HEK293 (cell line): ENCODE data around the gene TMEM114.

Experiments used
- CTCF ChIA-PET: fragments of 350-600 bp; formaldehyde crosslinking; extraction: SDS; loops from one replicate; lab custom pipeline; 2021; ENCODE audit warnings: antibody characterized with exemption; lab: Yijun Ruan, JAX
- POLR2A ChIA-PET: fragments of 300-600 bp; formaldehyde crosslinking; extraction: SDS; loops from one replicate; lab custom pipeline; 2020; ENCODE audit warnings: antibody characterized with exemption, inconsistent platforms; lab: Yijun Ruan, JAX
- H3K27ac ChIP-seq: fragments of 200-500 bp; sonication (Bioruptor generic); 2 replicates; pipeline ENCODE4 v1.5.1; 2014; ENCODE audit warnings: low read depth, low read length, control low read depth, inconsistent platforms; ENCODE audit errors: extremely low read depth
- H3K36me3 ChIP-seq, 2 experiments: fragments of 200-500 bp in 1 of 2; sonication (Bioruptor generic) in 1 of 2; 1 replicate in 1 of 2; 2 replicates in 1 of 2; pipeline ENCODE4 v1.5.1; 2014 to 2017; ENCODE audit warnings: inconsistent platforms in 2 of 2, low read length in 2 of 2; ENCODE audit not compliant: control insufficient read depth in 2 of 2, insufficient read depth in 1 of 2
- H3K4me1 ChIP-seq: fragments of 200-500 bp; sonication (Bioruptor generic); 2 replicates; pipeline ENCODE4 v1.5.1; 2014; ENCODE audit warnings: mild to moderate bottlenecking, low read length, inconsistent platforms; ENCODE audit not compliant: control insufficient read depth, insufficient read depth
- H3K4me3 ChIP-seq: 2 replicates; pipeline ENCODE4 v1.5.1; 2011; ENCODE audit warnings: low read depth, mild to moderate bottlenecking, control low read depth, low read length, moderate library complexity
- H3K9me3 ChIP-seq: fragments of 200-500 bp; sonication (Bioruptor generic); 2 replicates; pipeline ENCODE4 v1.5.1; 2014; ENCODE audit warnings: low read depth, low read length, inconsistent platforms; ENCODE audit not compliant: control insufficient read depth, insufficient read depth
- BCL11B ChIP-seq: fragments of 450-650 bp; formaldehyde crosslinking; IDR thresholded peaks from 2 replicates; pipeline ENCODE4 v1.5.1; 2016; ENCODE audit warnings: low read depth, missing biosample characterization, missing genetic modification characterization
- OVOL3 ChIP-seq: fragments of 450-650 bp; formaldehyde crosslinking; IDR thresholded peaks from 2 replicates; pipeline ENCODE4 v1.5.1; 2016; ENCODE audit warnings: missing biosample characterization, missing genetic modification characterization
- REPIN1 ChIP-seq: fragments of 450-650 bp; formaldehyde crosslinking; IDR thresholded peaks from 2 replicates; pipeline ENCODE4 v1.5.1; 2017; ENCODE audit warnings: missing biosample characterization, missing genetic modification characterization, low read depth
- SCRT1 ChIP-seq: fragments of 450-650 bp; formaldehyde crosslinking; IDR thresholded peaks from 2 replicates; pipeline ENCODE4 v1.5.1; 2016; ENCODE audit warnings: missing biosample characterization, missing genetic modification characterization, borderline replicate concordance
- SCRT2 ChIP-seq: fragments of 450-650 bp; formaldehyde crosslinking; IDR thresholded peaks from 2 replicates; pipeline ENCODE4 v1.5.1; 2016; ENCODE audit warnings: missing biosample characterization, missing genetic modification characterization
- SETDB1 ChIP-seq: IDR thresholded peaks from one replicate; pipeline ENCODE4 v1.6.1; 2017; ENCODE audit warnings: mild to moderate bottlenecking, low read length, moderate library complexity, mixed read lengths; ENCODE audit not compliant: insufficient read length
- ZBTB17 ChIP-seq: fragments of 450-650 bp; formaldehyde crosslinking; IDR thresholded peaks from 2 replicates; pipeline ENCODE4 v1.5.1; 2016; ENCODE audit warnings: missing biosample characterization, missing genetic modification characterization
- ZBTB8A ChIP-seq: fragments of 450-650 bp; formaldehyde crosslinking; IDR thresholded peaks from 2 replicates; pipeline ENCODE4 v1.5.1; 2016; ENCODE audit warnings: missing biosample characterization, missing genetic modification characterization
- ZNF26 ChIP-seq: fragments of 450-650 bp; formaldehyde crosslinking; IDR thresholded peaks from 2 replicates; pipeline ENCODE4 v1.5.1; 2016; ENCODE audit warnings: missing biosample characterization, missing genetic modification characterization
- ZNF311 ChIP-seq: fragments of 450-650 bp; formaldehyde crosslinking; IDR thresholded peaks from 2 replicates; pipeline ENCODE4 v1.5.1; 2017; ENCODE audit warnings: missing biosample characterization, missing genetic modification characterization, borderline replicate concordance
- ZNF335 ChIP-seq: fragments of 450-650 bp; formaldehyde crosslinking; conservative IDR thresholded peaks from 2 replicates; pipeline ENCODE4 v1.5.1; 2016; ENCODE audit warnings: missing biosample characterization, missing genetic modification characterization
- ZNF354C ChIP-seq: fragments of 450-650 bp; formaldehyde crosslinking; IDR thresholded peaks from 2 replicates; pipeline ENCODE4 v1.5.1; 2016; ENCODE audit warnings: missing biosample characterization, missing genetic modification characterization, low read depth, borderline replicate concordance
- ZNF473 ChIP-seq: fragments of 450-650 bp; formaldehyde crosslinking; IDR thresholded peaks from 2 replicates; pipeline ENCODE4 v1.5.1; 2017; ENCODE audit warnings: missing biosample characterization, missing genetic modification characterization
- ZNF610 ChIP-seq: fragments of 450-650 bp; formaldehyde crosslinking; IDR thresholded peaks from 2 replicates; pipeline ENCODE4 v1.5.1; 2016; ENCODE audit warnings: missing biosample characterization, missing genetic modification characterization, borderline replicate concordance
- ZNF654 ChIP-seq: fragments of 450-650 bp; formaldehyde crosslinking; IDR thresholded peaks from 2 replicates; pipeline ENCODE4 v1.5.1; 2016; ENCODE audit warnings: low read depth, missing biosample characterization, missing genetic modification characterization
- ZNF664 ChIP-seq: fragments of 450-650 bp; formaldehyde crosslinking; IDR thresholded peaks from 2 replicates; pipeline ENCODE4 v1.5.1; 2016; ENCODE audit warnings: missing biosample characterization, missing genetic modification characterization
- ZNF701 ChIP-seq: fragments of 450-650 bp; formaldehyde crosslinking; IDR thresholded peaks from 2 replicates; pipeline ENCODE4 v1.5.1; 2016; ENCODE audit warnings: missing biosample characterization, missing genetic modification characterization
- ZNF777 ChIP-seq: fragments of 450-650 bp; formaldehyde crosslinking; IDR thresholded peaks from 2 replicates; pipeline ENCODE4 v1.5.1; 2017; ENCODE audit warnings: missing biosample characterization, missing genetic modification characterization, borderline replicate concordance
- ZNF785 ChIP-seq: fragments of 450-650 bp; formaldehyde crosslinking; IDR thresholded peaks from 2 replicates; pipeline ENCODE4 v1.5.1; 2016; ENCODE audit warnings: missing biosample characterization, missing genetic modification characterization
- TF ChIP-seq, protein P1 (sequence below): fragments of 450-650 bp; formaldehyde crosslinking; IDR thresholded peaks from 2 replicates; pipeline ENCODE4 v1.5.1; 2016; ENCODE audit warnings: missing biosample characterization, missing genetic modification characterization
- TF ChIP-seq, protein P2 (sequence below): fragments of 450-650 bp; formaldehyde crosslinking; IDR thresholded peaks from 2 replicates; pipeline ENCODE4 v1.5.1; 2016; ENCODE audit warnings: missing biosample characterization, missing genetic modification characterization

Gene TMEM114

GRCh38 chr16:8572919-8573724 is 17.2 kb downstream of the TMEM114 start:
- no peak overlapping the region for H3K4me3 ChIP-seq
- TF ChIP-seq SETDB1 = peak; percentile 37
- TF ChIP-seq ZNF654 (tag by site-specific recombination) = peak; percentile 70
- TF ChIP-seq ZBTB17 = 0 out of 2 replicates have a peak, but pooled peaks have one; percentile 13
- no peak for TF ChIP-seq ZNF473 (tag by site-specific recombination)
- TF ChIP-seq, protein P1, sequence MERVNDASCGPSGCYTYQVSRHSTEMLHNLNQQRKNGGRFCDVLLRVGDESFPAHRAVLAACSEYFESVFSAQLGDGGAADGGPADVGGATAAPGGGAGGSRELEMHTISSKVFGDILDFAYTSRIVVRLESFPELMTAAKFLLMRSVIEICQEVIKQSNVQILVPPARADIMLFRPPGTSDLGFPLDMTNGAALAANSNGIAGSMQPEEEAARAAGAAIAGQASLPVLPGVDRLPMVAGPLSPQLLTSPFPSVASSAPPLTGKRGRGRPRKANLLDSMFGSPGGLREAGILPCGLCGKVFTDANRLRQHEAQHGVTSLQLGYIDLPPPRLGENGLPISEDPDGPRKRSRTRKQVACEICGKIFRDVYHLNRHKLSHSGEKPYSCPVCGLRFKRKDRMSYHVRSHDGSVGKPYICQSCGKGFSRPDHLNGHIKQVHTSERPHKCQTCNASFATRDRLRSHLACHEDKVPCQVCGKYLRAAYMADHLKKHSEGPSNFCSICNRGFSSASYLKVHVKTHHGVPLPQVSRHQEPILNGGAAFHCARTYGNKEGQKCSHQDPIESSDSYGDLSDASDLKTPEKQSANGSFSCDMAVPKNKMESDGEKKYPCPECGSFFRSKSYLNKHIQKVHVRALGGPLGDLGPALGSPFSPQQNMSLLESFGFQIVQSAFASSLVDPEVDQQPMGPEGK (tag by site-specific recombination) = 0 out of 2 replicates have a peak, but pooled peaks have one; percentile 24
- TF ChIP-seq ZNF701 (tag by site-specific recombination) = 0 out of 2 replicates have a peak, but pooled peaks have one; percentile 31
- H3K9me3 ChIP-seq = no peaks in the 10 kb centered on the region
- H3K36me3 ChIP-seq = no peaks in the 10 kb centered on the region
- ChIA-PET CTCF (interaction anchor here (0.7 to 2.0 kb wide), 11 partner anchors 11 to 307 kb away, joined by 3 to 13 read pairs (median 3); no protein-coding TSS in a partner anchor), POLR2A (no interaction called here)
- H3K27ac ChIP-seq = no peak overlapping the region
- H3K4me1 ChIP-seq = no peaks in the 10 kb centered on the region

DNA sequence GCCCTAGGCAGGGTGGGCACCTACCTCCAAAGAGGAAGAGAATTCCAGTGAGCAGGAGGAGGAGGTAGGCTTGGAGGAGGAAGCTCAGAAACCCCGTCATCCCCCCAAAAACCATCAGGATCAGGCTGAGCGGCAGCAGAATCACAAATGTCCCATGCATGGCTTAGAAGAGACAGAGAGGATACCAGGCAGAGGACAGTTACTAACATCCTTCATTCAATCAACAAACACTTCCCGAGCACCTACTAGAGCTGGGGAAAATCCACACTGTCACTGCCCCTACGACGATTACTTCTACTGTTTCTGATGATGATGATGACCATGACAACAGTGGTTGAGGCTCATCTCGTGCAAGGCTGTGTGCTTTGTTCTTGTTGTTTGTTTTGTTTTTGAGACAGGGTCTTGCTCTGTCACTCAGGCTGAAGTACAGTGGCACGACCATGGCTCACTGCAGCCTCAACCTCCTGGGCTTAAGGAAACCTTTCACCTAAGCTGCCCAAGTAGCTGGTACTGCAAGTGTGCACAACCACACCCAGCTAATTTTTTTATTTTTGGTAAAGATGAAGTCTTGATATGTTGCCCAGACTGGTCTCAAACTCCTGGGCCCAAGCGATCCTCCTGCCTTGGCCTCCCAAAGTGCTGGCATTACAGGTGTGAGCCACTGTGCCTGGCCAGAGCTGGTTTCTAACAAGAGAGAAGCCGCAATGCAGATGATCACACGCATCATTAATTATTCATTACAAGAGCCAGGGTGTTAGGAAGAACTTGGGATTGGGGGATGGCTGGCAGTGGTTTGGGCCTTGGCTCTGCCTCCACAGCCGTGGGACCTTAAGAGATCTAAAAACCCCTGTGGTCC is 18.0 kb downstream of the TMEM114 start:
- no peak overlapping the region for H3K27ac ChIP-seq
- no peak overlapping the region for H3K4me3 ChIP-seq
- no peaks in the 10 kb centered on the region for H3K4me1 ChIP-seq
- no peaks in the 10 kb centered on the region for H3K9me3 ChIP-seq
- TF ChIP-seq BCL11B (no peak), ZNF610 (tag by site-specific recombination) (no peak), ZNF777 (no peak), ZBTB8A (tag by site-specific recombination) (no peak), ZNF311 (tag by site-specific recombination) (no peak), ZNF26 (tag by site-specific recombination) (no peak), REPIN1 (no peak), ZNF354C (tag by site-specific recombination) (no peak), ZNF473 (tag by site-specific recombination) (no peak)
- ChIA-PET POLR2A (no interaction called here), CTCF (interaction anchor here (0.7 to 2.0 kb wide), 9 partner anchors 12 to 220 kb away, joined by 3 to 13 read pairs (median 3); no protein-coding TSS in a partner anchor)
- no peaks in the 10 kb centered on the region for H3K36me3 ChIP-seq

- no peak overlapping the region for H3K27ac ChIP-seq
- CTCF ChIA-PET = interaction anchor here (0.7 to 1.8 kb wide), 2 partner anchors 30 to 220 kb away, joined by 3 to 7 read pairs; no protein-coding TSS in a partner anchor
Measured at GRCh38 chr16:8571061-8571596, 19.2 kb downstream of the TMEM114 start.

More at GRCh38 chr16:8571061-8571596, 19.2 kb downstream of the TMEM114 start:
- Histone ChIP-seq H3K4me1 (no peaks in the 10 kb centered on the region), H3K36me3 (no peaks in the 10 kb centered on the region), H3K9me3 (no peaks in the 10 kb centered on the region), H3K4me3 (no peak overlapping the region)
- TF ChIP-seq ZNF664 (no peak), SCRT1 (tag by site-specific recombination) (no peak), OVOL3 (tag by site-specific recombination) (no peak), ZNF335 (tag by site-specific recombination) (peak; percentile 30; the same call in 1 of the 2 replicates), ZNF610 (tag by site-specific recombination) (no peak), SCRT2 (tag by site-specific recombination) (0 out of 2 replicates have a peak, but pooled peaks have one; percentile 28), ZNF785 (no peak)
- TF ChIP-seq, protein P2, sequence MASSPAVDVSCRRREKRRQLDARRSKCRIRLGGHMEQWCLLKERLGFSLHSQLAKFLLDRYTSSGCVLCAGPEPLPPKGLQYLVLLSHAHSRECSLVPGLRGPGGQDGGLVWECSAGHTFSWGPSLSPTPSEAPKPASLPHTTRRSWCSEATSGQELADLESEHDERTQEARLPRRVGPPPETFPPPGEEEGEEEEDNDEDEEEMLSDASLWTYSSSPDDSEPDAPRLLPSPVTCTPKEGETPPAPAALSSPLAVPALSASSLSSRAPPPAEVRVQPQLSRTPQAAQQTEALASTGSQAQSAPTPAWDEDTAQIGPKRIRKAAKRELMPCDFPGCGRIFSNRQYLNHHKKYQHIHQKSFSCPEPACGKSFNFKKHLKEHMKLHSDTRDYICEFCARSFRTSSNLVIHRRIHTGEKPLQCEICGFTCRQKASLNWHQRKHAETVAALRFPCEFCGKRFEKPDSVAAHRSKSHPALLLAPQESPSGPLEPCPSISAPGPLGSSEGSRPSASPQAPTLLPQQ (tag by site-specific recombination) = no peak
- POLR2A ChIA-PET = no interaction called here
